H9 (cell line): ENCODE results near the gene DAAM1. TPM values are rescaled to one million over a fixed set of nuclear protein-coding genes. Genes with fewer than 3 reads are reported as not detected.

Experiments
- DNase-seq: peaks from one replicate; pipeline ENCODE4 v3.0.0-alpha.2; 2017
- H2AFZ ChIP-seq: one replicate; pipeline ENCODE4 v1.6.1; 2013; ENCODE audit warnings: mild to moderate bottlenecking, low read length, control low read depth, moderate library complexity
- H2AK5ac ChIP-seq: 2 replicates; pipeline ENCODE4 v1.6.1; 2013; ENCODE audit warnings: low read length, control low read depth, mixed read lengths; ENCODE audit not compliant: insufficient read length
- H2BK120ac ChIP-seq: one replicate; pipeline ENCODE4 v1.6.1; 2013; ENCODE audit warnings: low read depth, mild to moderate bottlenecking, low read length, control low read depth, inconsistent platforms; ENCODE audit not compliant: poor library complexity, severe bottlenecking
- H2BK12ac ChIP-seq: 2 replicates; pipeline ENCODE4 v1.6.1; 2013; ENCODE audit warnings: low read length, control low read depth, mixed read lengths, low read depth; ENCODE audit not compliant: insufficient read length
- H2BK15ac ChIP-seq: 2 replicates; pipeline ENCODE4 v1.6.1; 2013; ENCODE audit warnings: low read depth, low read length, control low read depth
- H2BK20ac ChIP-seq: one replicate; pipeline ENCODE4 v1.6.1; 2013; ENCODE audit warnings: low read depth, mild to moderate bottlenecking, low read length, control low read depth, inconsistent platforms; ENCODE audit not compliant: poor library complexity, severe bottlenecking
- H2BK5ac ChIP-seq: 2 replicates; pipeline ENCODE4 v1.6.1; 2013; ENCODE audit warnings: low read length, control low read depth, mixed read lengths; ENCODE audit not compliant: insufficient read length
- H3K14ac ChIP-seq: 2 replicates; pipeline ENCODE4 v1.6.1; 2013; ENCODE audit warnings: low read length, control low read depth; ENCODE audit not compliant: insufficient read depth
- H3K18ac ChIP-seq: 2 replicates; pipeline ENCODE4 v1.6.1; 2013; ENCODE audit warnings: low read depth, mild to moderate bottlenecking, mixed read lengths, low read length, control low read depth; ENCODE audit not compliant: insufficient read length
- H3K23ac ChIP-seq: 2 replicates; pipeline ENCODE4 v1.6.1; 2013; ENCODE audit warnings: low read length, control low read depth, mixed read lengths, low read depth; ENCODE audit not compliant: insufficient read length
- H3K23me2 ChIP-seq: 2 replicates; pipeline ENCODE4 v1.6.1; 2013; ENCODE audit warnings: low read depth, mild to moderate bottlenecking, mixed read lengths, low read length, control low read depth; ENCODE audit not compliant: insufficient read length, poor library complexity, severe bottlenecking
- H3K27ac ChIP-seq: 2 replicates; pipeline ENCODE4 v1.5.1; 2013; ENCODE audit warnings: low read length, control low read depth, mixed read lengths, low read depth; ENCODE audit not compliant: insufficient read length
- H3K27me3 ChIP-seq: 2 replicates; pipeline ENCODE4 v1.6.1; 2013; ENCODE audit warnings: low read length, control low read depth, inconsistent platforms; ENCODE audit not compliant: insufficient read depth
- H3K4ac ChIP-seq: 2 replicates; pipeline ENCODE4 v1.6.1; 2013; ENCODE audit warnings: low read depth, mild to moderate bottlenecking, control low read depth, inconsistent platforms, low read length, moderate library complexity
- H3K4me1 ChIP-seq: 2 replicates; pipeline ENCODE4 v1.6.1; 2013; ENCODE audit warnings: low read length, control low read depth, inconsistent platforms; ENCODE audit not compliant: insufficient read depth
- H3K4me2 ChIP-seq: 2 replicates; pipeline ENCODE4 v1.6.1; 2013; ENCODE audit warnings: low read length, control low read depth, mixed read lengths; ENCODE audit not compliant: insufficient read length, insufficient read depth
- H3K56ac ChIP-seq: 2 replicates; pipeline ENCODE4 v1.6.1; 2013; ENCODE audit warnings: low read depth, mild to moderate bottlenecking, mixed read lengths, low read length, control low read depth; ENCODE audit not compliant: insufficient read length
- H3K79me1 ChIP-seq: 2 replicates; pipeline ENCODE4 v1.6.1; 2013; ENCODE audit warnings: low read depth, mild to moderate bottlenecking, moderate library complexity, low read length, control low read depth, inconsistent platforms; ENCODE audit not compliant: insufficient read depth, poor library complexity, severe bottlenecking
- H3K79me2 ChIP-seq: 2 replicates; pipeline ENCODE4 v1.6.1; 2013; ENCODE audit warnings: low read length, control low read depth, inconsistent platforms; ENCODE audit not compliant: insufficient read depth
- H3K9ac ChIP-seq: 2 replicates; pipeline ENCODE4 v1.6.1; 2013; ENCODE audit warnings: low read length, control low read depth, mixed read lengths; ENCODE audit not compliant: insufficient read length; ENCODE audit errors: extremely low read depth
- H3K9me3 ChIP-seq: one replicate; pipeline ENCODE4 v1.6.1; 2013; ENCODE audit warnings: low read depth, low read length, inconsistent platforms; ENCODE audit not compliant: control insufficient read depth
- H3T11ph ChIP-seq: one replicate; pipeline ENCODE4 v1.6.1; 2013; ENCODE audit warnings: mild to moderate bottlenecking, low read length, control low read depth, inconsistent platforms
- H4K20me1 ChIP-seq: one replicate; pipeline ENCODE4 v1.6.1; 2013; ENCODE audit not compliant: control insufficient read depth, insufficient read length, insufficient read depth
- H4K5ac ChIP-seq: 2 replicates; pipeline ENCODE4 v1.6.1; 2013; ENCODE audit warnings: low read depth, mild to moderate bottlenecking, mixed read lengths, low read length, control low read depth; ENCODE audit not compliant: insufficient read length
- H4K8ac ChIP-seq: replicated peaks from 2 replicates; pipeline ENCODE4 v1.6.1; 2013; ENCODE audit warnings: low read length, control low read depth, mixed read lengths, low read depth; ENCODE audit not compliant: insufficient read length
- H4K91ac ChIP-seq: 2 replicates; pipeline ENCODE4 v1.6.1; 2013; ENCODE audit warnings: low read depth, mild to moderate bottlenecking, moderate library complexity, mixed read lengths, low read length, control low read depth; ENCODE audit not compliant: insufficient read length
- H3K27ac Mint-ChIP-seq, 3 experiments: 2 replicates in 2 of 3; 3 replicates in 1 of 3; pipeline ENCODE4 v1.8.0; 2020 to 2021; ENCODE audit warnings: mixed read lengths in 3 of 3, mild to moderate bottlenecking in 1 of 3, moderate library complexity in 1 of 3
- H3K27me3 Mint-ChIP-seq: 2 replicates; pipeline ENCODE4 v1.8.0; 2021; ENCODE audit warnings: low read depth, mild to moderate bottlenecking, moderate library complexity, mixed read lengths
- H3K36me3 Mint-ChIP-seq, 3 experiments: 2 replicates in 2 of 3; 3 replicates in 1 of 3; pipeline ENCODE4 v1.8.0; 2020 to 2021; ENCODE audit warnings: low read depth in 3 of 3, mixed read lengths in 3 of 3; ENCODE audit not compliant: insufficient read depth in 1 of 3
- H3K4me1 Mint-ChIP-seq, 2 experiments: 2 replicates each; pipeline ENCODE4 v1.8.0; 2020; ENCODE audit warnings: mixed read lengths in 2 of 2
- H3K4me3 Mint-ChIP-seq, 2 experiments: 2 replicates in 1 of 2; 3 replicates in 1 of 2; pipeline ENCODE4 v1.8.0; 2020 to 2021; ENCODE audit warnings: mild to moderate bottlenecking in 2 of 2, mixed read lengths in 2 of 2, moderate library complexity in 1 of 2
- H3K9me3 Mint-ChIP-seq, 2 experiments: 2 replicates in 1 of 2; 3 replicates in 1 of 2; pipeline ENCODE4 v1.8.0; 2020; ENCODE audit warnings: mild to moderate bottlenecking in 2 of 2, mixed read lengths in 2 of 2, moderate library complexity in 1 of 2
- CTCF ChIP-seq: fragments of 200-600 bp; sonication (generic); conservative IDR thresholded peaks from 3 replicates; pipeline ENCODE4 v1.8.0; 2021; ENCODE audit warnings: antibody characterized with exemption, mild to moderate bottlenecking
- WGBS: extraction: QIAGEN DNeasy Blood & Tissue Kit; methylation state at CpG from one replicate; pipeline ENCODE4 v1.1.7; 2013; ENCODE audit warnings: missing lambda C conversion rate, low lambda C conversion rate, mixed read lengths; ENCODE audit not compliant: insufficient read length; ENCODE audit errors: extremely low coverage; 5-methylcytosine and 5-hydroxymethylcytosine counted together
- total RNA-seq: library from RNA; stranded (reverse); gene quantifications from 2 replicates; pipeline ENCODE4 v1.2.1, GENCODE V29; 2021

Gene DAAM1
- total RNA-seq, 1 experiment from 2014 or later, result 19.5 TPM

GRCh38 chr14:59407246-59408010, 219.0 kb downstream of the DAAM1 start:
- H2BK12ac ChIP-seq, result no peak overlapping the region
- peaks cover 2% of the 10 kb centered on the region; the same call in 1 of the 2 replicates for H3K27me3 Mint-ChIP-seq

More at GRCh38 chr14:59407246-59408010, 219.0 kb downstream of the DAAM1 start:
- Histone ChIP-seq H3K14ac (no peak overlapping the region), H4K5ac (no peak overlapping the region), H3K9me3 (peaks cover 8% of the 10 kb centered on the region), H3K27ac (no peak overlapping the region), H3K4me2 (no peak overlapping the region), H3K27me3 (no peaks in the 10 kb centered on the region), H4K91ac (no peak overlapping the region), H3K23me2 (no peaks in the 10 kb centered on the region), H3K56ac (no peak overlapping the region), H2AK5ac (no peak overlapping the region), H2BK15ac (no peak overlapping the region), H2BK120ac (no peak overlapping the region), H4K20me1 (no peaks in the 10 kb centered on the region), H3K79me1 (no peaks in the 10 kb centered on the region), H2AFZ (no peak overlapping the region), H2BK20ac (no peak overlapping the region), H3K23ac (no peak overlapping the region), H3K9ac (no peak overlapping the region), H4K8ac (no peak overlapping the region), H3T11ph (no peak overlapping the region), H3K4me1 (no peaks in the 10 kb centered on the region), H3K18ac (no peak overlapping the region), H3K4ac (no peak overlapping the region), H2BK5ac (no peak overlapping the region), H3K79me2 (no peaks in the 10 kb centered on the region)
- WGBS, result no CpG with 5 or more reads among the region's 4 CpGs
- no peak overlapping the region for H3K4me3 Mint-ChIP-seq
- no peaks in the 10 kb centered on the region for H3K4me1 Mint-ChIP-seq
- no peak for TF ChIP-seq CTCF
- peaks cover 45 to 58% of the 10 kb centered on the region in 2 experiments for H3K9me3 Mint-ChIP-seq
- no peak for DNase-seq
- H3K36me3 Mint-ChIP-seq, result peaks cover 7 to 44% (median 9%) of the 10 kb centered on the region in 3 experiments
- H3K27ac Mint-ChIP-seq, result no peak overlapping the region
